CD14-positive monocyte (primary cell): ENCODE data around the gene VCL. TPM values are rescaled to one million over a fixed set of nuclear protein-coding genes. Genes with fewer than 3 reads are reported as not detected.

Source experiments
- DNase-seq, 3 donors: peaks; one replicate each; pipeline ENCODE4 v3.0.0-alpha.2; 2011 to 2022
- H2AFZ ChIP-seq: 2 replicates; pipeline ENCODE4 v1.6.0; 2012; ENCODE audit warnings: mild to moderate bottlenecking, low read depth, low read length, inconsistent platforms; ENCODE audit not compliant: insufficient read depth, poor library complexity, severe bottlenecking
- H3K27ac ChIP-seq, 2 donors: 1 replicate in 1 of 2; 2 replicates in 1 of 2; pipeline ENCODE4 v1.5.1; 2012 to 2013; ENCODE audit warnings: low read length in 2 of 2, control low read depth in 1 of 2, inconsistent platforms in 1 of 2, low read depth in 1 of 2, mild to moderate bottlenecking in 1 of 2
- H3K27me3 ChIP-seq, 2 donors: one replicate each; pipeline versions ENCODE4 v1.6.0 to v1.6.1; 2011 to 2013; ENCODE audit warnings: low read length in 2 of 2; ENCODE audit not compliant: control insufficient read depth in 2 of 2, insufficient read depth in 2 of 2
- H3K36me3 ChIP-seq, 2 donors: replicated peaks in 1 of 2; 1 replicate in 1 of 2; 2 replicates in 1 of 2; pipeline versions ENCODE4 v1.5.1 to v1.6.1; 2012 to 2013; ENCODE audit warnings: low read length in 2 of 2, control low read depth in 1 of 2, inconsistent platforms in 1 of 2, mild to moderate bottlenecking in 1 of 2; ENCODE audit not compliant: insufficient read depth in 2 of 2, control insufficient read depth in 1 of 2
- H3K4me1 ChIP-seq, 2 donors: 1 replicate in 1 of 2; 2 replicates in 1 of 2; pipeline versions ENCODE4 v1.5.1 to v1.6.1; 2012 to 2013; ENCODE audit warnings: low read length in 2 of 2, control low read depth in 1 of 2, inconsistent platforms in 1 of 2, mild to moderate bottlenecking in 1 of 2, moderate library complexity in 1 of 2; ENCODE audit not compliant: insufficient read depth in 2 of 2, control insufficient read depth in 1 of 2
- H3K4me2 ChIP-seq: replicated peaks from 2 replicates; pipeline ENCODE3; 2012; ENCODE audit warnings: low read length, moderate library complexity, mild to moderate bottlenecking; ENCODE audit not compliant: poor library complexity, severe bottlenecking; ENCODE audit errors: extremely low read depth
- H3K4me3 ChIP-seq, 3 experiments: fragments of 200-600 bp in 1 of 3; sonication (generic) in 1 of 3; replicated peaks in 1 of 3; 1 replicate in 2 of 3; 2 replicates in 1 of 3; pipeline ENCODE4 v1.5.1; 2011 to 2013; ENCODE audit warnings: low read length in 3 of 3, mild to moderate bottlenecking in 3 of 3, control low read depth in 2 of 3, low read depth in 2 of 3, inconsistent platforms in 1 of 3, moderate library complexity in 1 of 3
- H3K79me2 ChIP-seq: 2 replicates; pipeline ENCODE4 v1.6.0; 2012; ENCODE audit warnings: mild to moderate bottlenecking, control low read depth, inconsistent platforms, low read length, moderate library complexity; ENCODE audit not compliant: insufficient read depth
- H3K9ac ChIP-seq: 2 replicates; pipeline ENCODE4 v1.6.0; 2017; ENCODE audit warnings: low read length, mild to moderate bottlenecking; ENCODE audit not compliant: insufficient read depth, poor library complexity, severe bottlenecking
- H3K9me3 ChIP-seq, 2 donors: replicated peaks in 1 of 2; 1 replicate in 1 of 2; 2 replicates in 1 of 2; pipeline versions ENCODE4 v1.5.1 to v1.6.1; 2012 to 2013; ENCODE audit warnings: low read length in 2 of 2, control low read depth in 1 of 2; ENCODE audit not compliant: control insufficient read depth in 1 of 2, insufficient read depth in 1 of 2
- H4K20me1 ChIP-seq: 2 replicates; pipeline ENCODE4 v1.6.0; 2012; ENCODE audit warnings: mild to moderate bottlenecking, low read length, control low read depth, moderate library complexity; ENCODE audit not compliant: insufficient read depth
- H3K27ac Mint-ChIP-seq, 7 donors: one replicate each; pipeline ENCODE4 v1.8.0; 2020; ENCODE audit warnings: mild to moderate bottlenecking in 7 of 7, mixed read lengths in 7 of 7, moderate library complexity in 6 of 7, inconsistent platforms in 2 of 7
- H3K27me3 Mint-ChIP-seq, 3 donors: one replicate each; pipeline ENCODE4 v1.8.0; 2021 to 2022; ENCODE audit warnings: low read depth in 3 of 3, mild to moderate bottlenecking in 3 of 3, mixed read lengths in 3 of 3, moderate library complexity in 3 of 3, inconsistent platforms in 1 of 3
- H3K36me3 Mint-ChIP-seq, 2 donors: one replicate each; pipeline ENCODE4 v1.8.0; 2020; ENCODE audit warnings: mixed read lengths in 2 of 2, inconsistent platforms in 1 of 2, mild to moderate bottlenecking in 1 of 2
- H3K4me1 Mint-ChIP-seq: one replicate; pipeline ENCODE4 v1.8.0; 2020; ENCODE audit warnings: mild to moderate bottlenecking, mixed read lengths
- H3K4me3 Mint-ChIP-seq, 2 donors: one replicate each; pipeline ENCODE4 v1.8.0; 2020; ENCODE audit warnings: mild to moderate bottlenecking in 2 of 2, mixed read lengths in 2 of 2, moderate library complexity in 1 of 2
- H3K9me3 Mint-ChIP-seq, 7 donors: one replicate each; pipeline ENCODE4 v1.8.0; 2020 to 2022; ENCODE audit warnings: mixed read lengths in 7 of 7, mild to moderate bottlenecking in 6 of 7, moderate library complexity in 6 of 7, inconsistent platforms in 2 of 7
- CTCF ChIP-seq: fragments of 200-600 bp; IDR thresholded peaks from one replicate; pipeline ENCODE4 v1.8.0; 2022; ENCODE audit warnings: antibody characterized with exemption, mild to moderate bottlenecking
- WGBS: methylation state at CpG from one replicate; pipeline ENCODE4 v1.1.5; 2013; ENCODE audit warnings: missing lambda C conversion rate; ENCODE audit not compliant: insufficient coverage; 5-methylcytosine and 5-hydroxymethylcytosine counted together
- intact Hi-C, 2 donors: fragments of 100-400 bp; cut with micrococcal nuclease; formaldehyde crosslinking; loops; one replicate each; pipeline versions ENCODE4 v1.15.0 to v1.15.1; 2023
- polyA plus RNA-seq, 3 donors: library from polyadenylated mRNA; depleted of rRNA in 1 of 3; unstranded in 2 of 3; stranded (reverse) in 1 of 3; fragments of 300-500 nt in 2 of 3; fragments of >200 nt in 1 of 3; fragmentation: Illumina TruSeq in 2 of 3; gene quantifications; 1 replicate in 2 of 3; 2 replicates in 1 of 3; pipeline ENCODE4 v1.2.3, GENCODE V29; 2012 to 2021

VCL gene
- polyA plus RNA-seq, 3 donors = 39.1 to 68.4 (median 52.8) TPM

- 0% methylated on average over 1 of the region's 2 CpGs for WGBS
- Mint-ChIP-seq H3K4me3 (no peak overlapping the region), H3K4me1 (peaks cover 58% of the 10 kb centered on the region), H3K27ac (peak overlapping the region in 6 of 7 donors; percentile 4 to 82 (median 50)), H3K27me3 (no peaks in the 10 kb centered on the region), H3K36me3 (peaks cover 18 to 40% of the 10 kb centered on the region in 2 donors), H3K9me3 (no peaks in the 10 kb centered on the region)
- H3K4me2 ChIP-seq = no peak overlapping the region
- DNase-seq = no peak
- H3K79me2 ChIP-seq = peaks cover 94% of the 10 kb centered on the region
- intact Hi-C loops = no loop called here
- peaks cover 36 to 53% of the 10 kb centered on the region in 2 donors for H3K4me1 ChIP-seq
- peak overlapping the region in 1 of 2 donors; percentile 67 for H3K27ac ChIP-seq
- H3K9me3 ChIP-seq = no peaks in the 10 kb centered on the region
- peaks cover 93% of the 10 kb centered on the region for H4K20me1 ChIP-seq
- no peak overlapping the region for H3K4me3 ChIP-seq
- H3K36me3 ChIP-seq = peaks cover 6 to 36% of the 10 kb centered on the region in 2 donors
- TF ChIP-seq CTCF = no peak
- no peaks in the 10 kb centered on the region for H3K27me3 ChIP-seq
- no peak overlapping the region for H2AFZ ChIP-seq
- no peak overlapping the region for H3K9ac ChIP-seq
Observed at GRCh38 chr10:74034301-74034700, 36.4 kb downstream of the VCL start.

- Histone ChIP-seq H3K4me1 (peaks cover 46 to 63% of the 10 kb centered on the region in 2 donors), H3K4me3 (no peak overlapping the region), H2AFZ (no peak overlapping the region), H3K79me2 (peaks cover 93% of the 10 kb centered on the region), H3K9me3 (no peaks in the 10 kb centered on the region), H4K20me1 (peaks cover 93% of the 10 kb centered on the region), H3K9ac (no peak overlapping the region), H3K4me2 (no peak overlapping the region), H3K27me3 (no peaks in the 10 kb centered on the region), H3K27ac (peak overlapping the region in 1 of 2 donors; percentile 67), H3K36me3 (peaks cover 6 to 30% of the 10 kb centered on the region in 2 donors)
- Mint-ChIP-seq H3K27me3 (no peaks in the 10 kb centered on the region), H3K27ac (peak overlapping the region in 2 of 7 donors; percentile 17 to 54), H3K36me3 (peaks cover 16 to 34% of the 10 kb centered on the region in 2 donors), H3K4me3 (no peak overlapping the region), H3K9me3 (no peaks in the 10 kb centered on the region), H3K4me1 (peaks cover 68% of the 10 kb centered on the region)
- intact Hi-C loops = no loop called here
- TF ChIP-seq CTCF = peak; percentile 16
- no CpG with 5 or more reads among the region's 1 CpG for WGBS
- no peak for DNase-seq
Observed at GRCh38 chr10:74035303-74035702, 37.4 kb downstream of the VCL start.
